Vagina (tissue), 2 donors: Measurements from ENCODE around the gene ASAH2B.

Experiments
- POLR2AphosphoS5 ChIP-seq, 2 donors: sonication (generic); formaldehyde crosslinking; IDR thresholded peaks; one replicate each; pipeline ENCODE4 v1.9.0; 2017; ENCODE audit warnings: antibody characterized with exemption in 2 of 2, mild to moderate bottlenecking in 2 of 2, low read depth in 1 of 2; ENCODE audit not compliant: insufficient read depth in 1 of 2
- TF ChIP-seq, protein P1 (sequence below), 3 experiments: fragments of 450-650 bp in 2 of 3; fragments of 200-600 bp in 1 of 3; sonication (generic) in 1 of 3; IDR thresholded peaks; one replicate each; pipeline ENCODE4 v1.5.1; 2017 to 2019; ENCODE audit warnings: antibody characterized with exemption in 3 of 3, mild to moderate bottlenecking in 2 of 3, moderate library complexity in 2 of 3

DNA sequence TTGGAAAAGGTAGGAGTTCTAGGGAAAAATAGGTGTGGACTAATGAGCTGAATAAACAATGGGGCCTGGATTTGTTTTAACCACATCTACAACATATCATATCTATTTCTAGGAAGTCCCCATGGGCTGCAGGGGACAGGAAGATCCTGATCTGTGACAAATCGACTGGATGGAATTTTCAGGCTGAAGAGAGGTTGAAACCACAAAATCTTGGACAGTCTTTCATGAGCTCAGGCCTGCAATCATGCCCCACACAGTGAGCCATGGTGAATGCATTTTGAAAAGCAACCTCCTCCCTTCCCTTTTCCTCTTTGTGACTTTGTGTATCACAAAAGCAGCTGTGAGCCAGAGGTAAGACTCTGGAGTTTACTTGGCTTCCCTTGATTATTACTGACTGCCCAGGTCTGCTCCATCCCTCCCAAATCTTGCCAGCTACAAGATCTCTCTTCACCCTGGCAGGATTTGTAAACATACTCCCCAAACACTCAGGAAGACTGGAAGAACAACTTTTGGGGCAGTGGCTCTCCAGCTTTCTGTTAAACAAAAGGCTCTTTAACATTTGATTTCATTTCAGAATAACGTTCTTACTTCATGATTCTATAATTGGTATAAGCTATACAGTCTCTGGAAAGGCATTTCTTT lies 66.4 kb downstream of the ASAH2B start:
- TF ChIP-seq, protein P1, sequence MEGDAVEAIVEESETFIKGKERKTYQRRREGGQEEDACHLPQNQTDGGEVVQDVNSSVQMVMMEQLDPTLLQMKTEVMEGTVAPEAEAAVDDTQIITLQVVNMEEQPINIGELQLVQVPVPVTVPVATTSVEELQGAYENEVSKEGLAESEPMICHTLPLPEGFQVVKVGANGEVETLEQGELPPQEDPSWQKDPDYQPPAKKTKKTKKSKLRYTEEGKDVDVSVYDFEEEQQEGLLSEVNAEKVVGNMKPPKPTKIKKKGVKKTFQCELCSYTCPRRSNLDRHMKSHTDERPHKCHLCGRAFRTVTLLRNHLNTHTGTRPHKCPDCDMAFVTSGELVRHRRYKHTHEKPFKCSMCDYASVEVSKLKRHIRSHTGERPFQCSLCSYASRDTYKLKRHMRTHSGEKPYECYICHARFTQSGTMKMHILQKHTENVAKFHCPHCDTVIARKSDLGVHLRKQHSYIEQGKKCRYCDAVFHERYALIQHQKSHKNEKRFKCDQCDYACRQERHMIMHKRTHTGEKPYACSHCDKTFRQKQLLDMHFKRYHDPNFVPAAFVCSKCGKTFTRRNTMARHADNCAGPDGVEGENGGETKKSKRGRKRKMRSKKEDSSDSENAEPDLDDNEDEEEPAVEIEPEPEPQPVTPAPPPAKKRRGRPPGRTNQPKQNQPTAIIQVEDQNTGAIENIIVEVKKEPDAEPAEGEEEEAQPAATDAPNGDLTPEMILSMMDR (IDR thresholded peaks at IDR 0.05) = no peak
- TF ChIP-seq POLR2AphosphoS5 (IDR thresholded peaks at IDR 0.05; ENCODE audit: insufficient read depth in 1 of 2, low read depth in 1 of 2) = no peak
